Hematopoietic multipotent progenitor cell treated with erythropoietin and hydrocortisone succinate and interleukin-3 and kit ligand, for 17 days (in vitro differentiated cells): Measurements from ENCODE around the gene RPAP2.

Source experiments
- DNase-seq: peaks from one replicate; pipeline ENCODE4 v3.0.0-alpha.2; 2015; ENCODE audit warnings: low spot score

The RPAP2 gene

DNA sequence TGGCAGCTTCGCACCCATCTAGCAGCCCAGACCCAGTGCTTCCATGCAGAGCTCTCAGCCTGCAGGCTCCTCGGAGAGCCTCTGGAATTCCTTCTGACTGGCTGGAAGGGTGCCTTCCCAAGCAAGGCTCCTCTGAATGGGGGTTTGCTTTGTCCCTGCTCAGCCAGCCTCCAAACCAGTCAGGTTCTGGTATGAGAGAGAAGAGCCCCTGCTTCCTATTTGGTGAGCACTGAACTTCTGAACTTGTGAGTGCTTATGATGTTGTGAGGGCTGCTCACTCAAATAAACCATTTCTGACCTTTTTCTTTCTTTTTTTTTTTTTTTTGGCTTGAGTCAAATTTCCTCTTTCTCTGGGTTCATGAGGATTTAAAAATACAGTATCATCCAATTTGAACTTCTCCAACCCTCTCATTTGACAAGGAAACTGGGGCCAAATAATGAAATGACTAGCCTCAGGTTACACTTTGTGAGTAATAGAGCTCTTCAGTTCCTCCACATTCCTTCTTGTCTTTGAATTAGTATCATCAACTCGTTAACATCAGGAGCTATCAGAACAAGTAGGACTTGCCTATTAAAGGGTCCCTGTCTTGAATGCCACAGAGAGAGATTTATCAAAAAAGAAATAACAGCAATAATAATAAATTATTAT lies 148.3 kb downstream of the RPAP2 start:
- no peak for DNase-seq

DNA sequence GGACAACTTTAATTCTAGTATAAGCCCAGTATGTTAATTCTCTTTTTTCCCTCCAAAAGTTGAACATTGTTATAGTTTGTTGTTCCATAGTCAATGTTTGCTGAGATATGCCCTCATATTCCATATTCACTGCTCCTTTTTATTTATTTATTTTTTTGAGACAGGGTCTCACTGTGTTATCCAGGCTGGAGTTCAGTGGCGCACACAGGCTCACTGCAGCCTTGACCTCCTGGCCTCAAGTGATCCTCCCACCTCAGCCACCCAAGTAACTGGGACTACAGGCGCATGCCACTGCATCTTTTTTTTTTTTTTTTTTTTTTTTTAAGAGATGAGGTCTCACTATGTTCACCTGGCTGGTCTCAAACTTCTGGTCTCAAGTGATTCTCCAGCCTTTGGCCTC lies 149.1 kb downstream of the RPAP2 start:
- no peak for DNase-seq
